GM12878 (cell line): Measurements from ENCODE around the gene HIVEP3.
A peak's percentile ranks its signal among the peaks of the same experiment; 100 is the strongest.

Experiments
- CREB1 ChIP-seq: IDR thresholded peaks from 2 replicates; pipeline ENCODE4 v1.6.1; 2012; ENCODE audit warnings: low read depth, mild to moderate bottlenecking, inconsistent platforms
- CTCF ChIP-seq, 3 experiments: IDR thresholded peaks in 2 of 3; conservative IDR thresholded peaks in 1 of 3; 2 replicates each; pipeline ENCODE4 v1.5.1; 2011; ENCODE audit warnings: low read depth in 3 of 3, low read length in 3 of 3, mild to moderate bottlenecking in 3 of 3, control low read depth in 2 of 3, moderate library complexity in 2 of 3, inconsistent platforms in 1 of 3, mixed read lengths in 1 of 3; ENCODE audit not compliant: control insufficient read depth in 2 of 3, insufficient read depth in 1 of 3; ENCODE audit errors: extremely low read depth in 1 of 3
- DPF2 ChIP-seq: fragments of 450-650 bp; IDR thresholded peaks from 2 replicates; pipeline ENCODE4 v1.6.1; 2017; ENCODE audit warnings: mild to moderate bottlenecking
- MTA2 ChIP-seq: fragments of 450-650 bp; IDR thresholded peaks from 2 replicates; pipeline ENCODE4 v1.6.1; 2016; ENCODE audit warnings: low read depth, mild to moderate bottlenecking, moderate library complexity
- NBN ChIP-seq: fragments of 450-650 bp; IDR thresholded peaks from 2 replicates; pipeline ENCODE4 v1.6.1; 2016
- USF1 ChIP-seq: IDR thresholded peaks from 2 replicates; pipeline ENCODE4 v1.6.1; 2011; ENCODE audit warnings: borderline replicate concordance, low read depth, mild to moderate bottlenecking, moderate library complexity, mixed read lengths, low read length; ENCODE audit not compliant: insufficient read depth; ENCODE audit errors: extremely low read length
- USF2 ChIP-seq: IDR thresholded peaks from 2 replicates; pipeline ENCODE4 v1.6.1; 2011; ENCODE audit warnings: low read depth, low read length, improper control_type of control experiment, borderline replicate concordance

DNA sequence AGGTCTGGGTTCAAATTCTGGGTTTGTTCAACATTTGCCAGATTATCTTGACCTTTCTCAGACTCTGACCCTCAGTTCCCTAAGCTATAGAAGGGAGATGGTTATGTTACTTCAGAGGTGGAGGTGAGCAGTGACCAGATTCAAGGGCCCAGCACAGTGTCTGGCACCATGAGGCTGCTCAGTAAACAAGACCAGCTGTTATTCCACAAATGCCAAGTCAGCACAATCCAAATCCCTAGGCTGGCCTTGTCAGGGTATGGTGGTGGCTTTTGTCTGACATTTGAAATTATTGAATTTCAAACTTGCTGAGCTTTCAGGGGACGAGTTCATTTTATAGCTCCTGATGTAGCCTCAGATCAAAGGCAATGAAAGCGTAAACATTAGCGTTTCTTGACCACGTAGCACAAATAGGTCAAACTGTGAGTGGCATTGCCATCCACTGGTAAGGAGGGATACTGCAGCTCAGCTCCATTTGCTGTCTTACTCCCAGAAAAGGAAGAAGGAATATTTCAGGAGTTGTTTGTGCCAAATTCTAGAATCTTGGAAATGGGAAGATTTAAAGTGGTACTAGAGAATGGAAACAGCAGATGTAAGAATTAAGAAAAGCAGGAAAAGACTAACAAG lies 339.9 kb downstream of the HIVEP3 start:
- TF ChIP-seq DPF2 = no peak
- no peak for TF ChIP-seq CREB1
- no peak for TF ChIP-seq USF1
- no peak for TF ChIP-seq USF2
- no peak for TF ChIP-seq MTA2
- no peak for TF ChIP-seq NBN
- peak; percentile 19 to 38 (median 26); a peak in 2 of 6 replicates for TF ChIP-seq CTCF (IDR thresholded peaks at IDR 0.05 in 2 of 3, conservative IDR thresholded peaks at IDR 0.05 in 1 of 3; ENCODE audit: control insufficient read depth in 2 of 3, extremely low read depth in 1 of 3, insufficient read depth in 1 of 3, low read depth in 3 of 3, low read length in 3 of 3)
